Uterus (tissue), 4 donors: ENCODE measurements around the gene FGF7. TPM values are rescaled to one million over a fixed set of nuclear protein-coding genes. Genes with fewer than 3 reads are reported as not detected.
"Not testable (repeated sequence)": the region's sequence is repeated elsewhere in the genome, so short reads cannot be mapped to it uniquely, and the experiment has no call there.

Source experiments
- DNase-seq, 2 donors: peaks; one replicate each; pipeline ENCODE4 v3.0.0-alpha.2; 2019 to 2020
- H3K27ac ChIP-seq, 2 donors: fragments of 200-600 bp; sonication (generic); 1 replicate in 1 of 2; 2 replicates in 1 of 2; pipeline ENCODE4 v1.5.1; 2016 to 2018
- H3K27me3 ChIP-seq, 2 donors: fragments of 200-600 bp; sonication (generic); one replicate each; pipeline ENCODE4 v1.5.1; 2018 to 2019; ENCODE audit warnings: control low read depth in 1 of 2
- H3K36me3 ChIP-seq, 2 donors: fragments of 200-600 bp; sonication (generic); one replicate each; pipeline ENCODE4 v1.5.1; 2019; ENCODE audit warnings: control low read depth in 1 of 2
- H3K4me1 ChIP-seq, 2 donors: fragments of 200-600 bp; sonication (generic); one replicate each; pipeline ENCODE4 v1.5.1; 2018 to 2019; ENCODE audit warnings: control low read depth in 1 of 2
- H3K4me3 ChIP-seq, 2 donors: fragments of 200-600 bp; sonication (generic); 1 replicate in 1 of 2; 2 replicates in 1 of 2; pipeline ENCODE4 v1.5.1; 2018 to 2019; ENCODE audit warnings: mild to moderate bottlenecking in 1 of 2
- H3K9me3 ChIP-seq, 2 donors: fragments of 200-600 bp; sonication (generic); one replicate each; pipeline ENCODE4 v1.5.1; 2019; ENCODE audit warnings: control low read depth in 1 of 2
- POLR2A ChIP-seq, 2 donors: fragments of 450-650 bp; IDR thresholded peaks; one replicate each; pipeline ENCODE4 v1.6.1; 2016; ENCODE audit warnings: antibody characterized with exemption in 2 of 2, mild to moderate bottlenecking in 1 of 2, moderate library complexity in 1 of 2
- intact Hi-C: fragments of 100-400 bp; cut with DNase I; formaldehyde crosslinking; loops from one replicate; pipeline ENCODE4 v1.15.1; 2023; ENCODE audit warnings: low total_unique reads
- total RNA-seq, 4 donors: library from RNA; depleted of rRNA in 3 of 4; stranded (reverse); fragments of >200 nt in 3 of 4; gene quantifications; one replicate each; pipeline versions ENCODE4 v1.1.0 to v1.2.4, GENCODE V29; 2014 to 2023
- TF ChIP-seq, protein P1 (sequence below), 4 experiments: fragments of 200-600 bp in 2 of 4; fragments of 450-650 bp in 2 of 4; sonication (generic) in 2 of 4; IDR thresholded peaks; one replicate each; pipeline ENCODE4 v1.5.1; 2016 to 2019; ENCODE audit warnings: antibody characterized with exemption in 4 of 4, mild to moderate bottlenecking in 2 of 4, moderate library complexity in 1 of 4
- donor health status: DM: yes; HTN: yes; CAD: no.

FGF7 gene
- total RNA-seq, 4 donors from 2014 or later = 57.6 to 137 (median 102) TPM

DNA sequence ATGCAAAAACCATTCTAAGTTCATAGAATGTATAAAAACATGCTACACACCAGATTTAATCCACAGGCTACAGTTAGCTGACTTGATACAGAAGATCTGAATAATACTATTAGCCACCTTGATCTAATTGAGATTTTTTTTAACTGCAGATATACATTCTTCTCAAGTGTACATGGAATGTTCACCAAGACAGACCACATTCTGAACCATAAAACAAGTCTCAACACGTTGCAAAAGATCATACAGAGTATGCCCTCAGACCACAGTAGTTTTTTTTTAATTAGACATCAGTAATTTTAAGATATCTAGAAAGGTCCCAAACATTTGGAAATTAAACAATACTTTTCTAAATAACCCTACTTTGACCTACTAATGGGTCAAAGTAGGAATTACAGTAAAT, 83.3 kb downstream of the FGF7 start:
- TF ChIP-seq, protein P1, sequence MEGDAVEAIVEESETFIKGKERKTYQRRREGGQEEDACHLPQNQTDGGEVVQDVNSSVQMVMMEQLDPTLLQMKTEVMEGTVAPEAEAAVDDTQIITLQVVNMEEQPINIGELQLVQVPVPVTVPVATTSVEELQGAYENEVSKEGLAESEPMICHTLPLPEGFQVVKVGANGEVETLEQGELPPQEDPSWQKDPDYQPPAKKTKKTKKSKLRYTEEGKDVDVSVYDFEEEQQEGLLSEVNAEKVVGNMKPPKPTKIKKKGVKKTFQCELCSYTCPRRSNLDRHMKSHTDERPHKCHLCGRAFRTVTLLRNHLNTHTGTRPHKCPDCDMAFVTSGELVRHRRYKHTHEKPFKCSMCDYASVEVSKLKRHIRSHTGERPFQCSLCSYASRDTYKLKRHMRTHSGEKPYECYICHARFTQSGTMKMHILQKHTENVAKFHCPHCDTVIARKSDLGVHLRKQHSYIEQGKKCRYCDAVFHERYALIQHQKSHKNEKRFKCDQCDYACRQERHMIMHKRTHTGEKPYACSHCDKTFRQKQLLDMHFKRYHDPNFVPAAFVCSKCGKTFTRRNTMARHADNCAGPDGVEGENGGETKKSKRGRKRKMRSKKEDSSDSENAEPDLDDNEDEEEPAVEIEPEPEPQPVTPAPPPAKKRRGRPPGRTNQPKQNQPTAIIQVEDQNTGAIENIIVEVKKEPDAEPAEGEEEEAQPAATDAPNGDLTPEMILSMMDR (IDR thresholded peaks at IDR 0.05) = no peak
- no peak for TF ChIP-seq POLR2A (IDR thresholded peaks at IDR 0.05)
- H3K4me1 ChIP-seq = no peaks in the 10 kb centered on the region
- no peak overlapping the region for H3K4me3 ChIP-seq
- no peaks in the 10 kb centered on the region for H3K27me3 ChIP-seq
- intact Hi-C loops = no loop called here
- no peak overlapping the region for H3K27ac ChIP-seq
- peaks cover 0 to 3% of the 10 kb centered on the region in 2 donors for H3K36me3 ChIP-seq
- DNase-seq = no peak
- no peaks in the 10 kb centered on the region for H3K9me3 ChIP-seq

DNA sequence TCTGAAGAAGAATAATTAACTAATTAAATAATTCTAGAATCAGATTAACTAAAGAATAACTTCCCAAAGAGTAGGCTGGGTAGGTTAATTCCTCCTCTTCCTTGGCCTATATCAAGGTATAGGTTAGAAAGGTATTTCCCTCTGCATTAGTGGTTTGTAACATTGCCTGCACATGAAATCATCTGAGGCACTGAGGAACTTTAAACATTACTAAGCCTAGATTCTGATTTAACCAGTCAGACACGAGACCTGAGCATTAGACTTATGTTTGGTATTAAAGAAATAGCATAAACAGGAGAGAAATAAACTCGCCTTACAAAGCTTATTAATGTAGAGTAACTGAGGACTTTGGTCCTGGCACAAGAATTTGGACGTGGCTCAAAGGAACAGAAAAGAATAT, 84.2 kb downstream of the FGF7 start:
- Histone ChIP-seq H3K9me3 (no peaks in the 10 kb centered on the region), H3K36me3 (peaks cover 0 to 3% of the 10 kb centered on the region in 2 donors), H3K27ac (no peak overlapping the region), H3K27me3 (no peaks in the 10 kb centered on the region), H3K4me3 (no peak overlapping the region), H3K4me1 (no peaks in the 10 kb centered on the region)
- TF ChIP-seq POLR2A (IDR thresholded peaks at IDR 0.05) = no peak
- TF ChIP-seq, protein P1 (IDR thresholded peaks at IDR 0.05) = no peak
- DNase-seq = no peak
- intact Hi-C loops = no loop called here

GRCh38 chr15:49512739-49513138, 89.7 kb downstream of the FGF7 start:
- DNase-seq, H3K36me3 ChIP-seq, H3K4me1 ChIP-seq, H3K9me3 ChIP-seq, intact Hi-C loops, H3K27me3 ChIP-seq, H3K4me3 ChIP-seq, H3K27ac ChIP-seq: not testable (repeated sequence)

DNA sequence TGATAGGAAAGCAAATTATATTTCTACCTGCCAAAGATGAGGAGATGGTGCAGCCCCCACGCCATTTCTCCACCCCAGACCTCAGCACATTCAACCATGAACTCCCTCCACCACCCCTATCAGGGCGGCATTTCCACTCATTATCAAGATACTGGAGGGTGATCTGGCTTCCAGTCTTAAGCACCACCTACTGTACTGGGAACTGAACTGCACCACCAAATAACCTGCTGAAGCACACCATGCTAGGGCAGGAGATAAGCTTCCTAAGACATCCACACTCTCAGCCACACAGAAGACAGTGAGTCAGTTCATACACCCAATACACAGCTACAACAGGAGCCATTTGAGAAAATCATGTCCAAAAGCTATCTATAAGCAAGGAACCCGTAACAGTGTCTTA, 98.8 kb downstream of the FGF7 start:
- H3K27me3 ChIP-seq = no peaks in the 10 kb centered on the region
- no peak overlapping the region for H3K4me3 ChIP-seq
- H3K27ac ChIP-seq = no peak overlapping the region
- intact Hi-C loops = no loop called here
- no peaks in the 10 kb centered on the region for H3K9me3 ChIP-seq
- no peaks in the 10 kb centered on the region for H3K36me3 ChIP-seq
- no peaks in the 10 kb centered on the region for H3K4me1 ChIP-seq
- DNase-seq = no peak
- no peak for TF ChIP-seq POLR2A (IDR thresholded peaks at IDR 0.05)

- H3K27ac ChIP-seq = no peak overlapping the region
- intact Hi-C loops = no loop called here
- H3K4me1 ChIP-seq = no peaks in the 10 kb centered on the region
- H3K36me3 ChIP-seq = no peaks in the 10 kb centered on the region
- no peaks in the 10 kb centered on the region for H3K9me3 ChIP-seq
- no peak for TF ChIP-seq POLR2A (IDR thresholded peaks at IDR 0.05)
- TF ChIP-seq, protein P1 (IDR thresholded peaks at IDR 0.05) = no peak
- DNase-seq = no peak
- H3K27me3 ChIP-seq = no peaks in the 10 kb centered on the region
- no peak overlapping the region for H3K4me3 ChIP-seq
Measured at GRCh38 chr15:49528289-49528688, 105.2 kb downstream of the FGF7 start.

GRCh38 chr15:49530092-49530491, 107.0 kb downstream of the FGF7 start:
- Histone ChIP-seq H3K9me3 (no peaks in the 10 kb centered on the region), H3K27me3 (no peaks in the 10 kb centered on the region)
- no peak for TF ChIP-seq POLR2A (IDR thresholded peaks at IDR 0.05)
- TF ChIP-seq, protein P1 (IDR thresholded peaks at IDR 0.05) = no peak

More at GRCh38 chr15:49530092-49530491, 107.0 kb downstream of the FGF7 start:
- no peak overlapping the region for H3K27ac ChIP-seq
- no peak overlapping the region for H3K4me3 ChIP-seq
- intact Hi-C loops = no loop called here
- no peaks in the 10 kb centered on the region for H3K36me3 ChIP-seq
- no peak for DNase-seq
- H3K4me1 ChIP-seq = no peaks in the 10 kb centered on the region

Other genes starting within 250 kb of the FGF7 start
- 10 to 100 TPM in 2 of 4 donors, 1 to 10 TPM in 2; 2.6 to 15.7 (median 9.9) TPM for gene FAM227B, start 197.6 kb downstream of the FGF7 start, total RNA-seq
- 10 to 100 TPM; 22.6 to 98.1 (median 71.5) TPM for gene DTWD1, start 197.8 kb downstream of the FGF7 start, total RNA-seq